ENCODE data around the gene EEF2K. TPM values are rescaled to one million over a fixed set of nuclear protein-coding genes. Genes with fewer than 3 reads are reported as not detected.

Gene EEF2K
- polyA plus RNA-seq, 4 donors, result 11.2 to 16.0 (median 14.6) TPM

- no peak for DNase-seq (ENCODE audit: low read depth in 4 of 4, low spot score in 3 of 4)
Observed at GRCh38 chr16:22313876-22314470, 107.9 kb downstream of the EEF2K start.

DNA sequence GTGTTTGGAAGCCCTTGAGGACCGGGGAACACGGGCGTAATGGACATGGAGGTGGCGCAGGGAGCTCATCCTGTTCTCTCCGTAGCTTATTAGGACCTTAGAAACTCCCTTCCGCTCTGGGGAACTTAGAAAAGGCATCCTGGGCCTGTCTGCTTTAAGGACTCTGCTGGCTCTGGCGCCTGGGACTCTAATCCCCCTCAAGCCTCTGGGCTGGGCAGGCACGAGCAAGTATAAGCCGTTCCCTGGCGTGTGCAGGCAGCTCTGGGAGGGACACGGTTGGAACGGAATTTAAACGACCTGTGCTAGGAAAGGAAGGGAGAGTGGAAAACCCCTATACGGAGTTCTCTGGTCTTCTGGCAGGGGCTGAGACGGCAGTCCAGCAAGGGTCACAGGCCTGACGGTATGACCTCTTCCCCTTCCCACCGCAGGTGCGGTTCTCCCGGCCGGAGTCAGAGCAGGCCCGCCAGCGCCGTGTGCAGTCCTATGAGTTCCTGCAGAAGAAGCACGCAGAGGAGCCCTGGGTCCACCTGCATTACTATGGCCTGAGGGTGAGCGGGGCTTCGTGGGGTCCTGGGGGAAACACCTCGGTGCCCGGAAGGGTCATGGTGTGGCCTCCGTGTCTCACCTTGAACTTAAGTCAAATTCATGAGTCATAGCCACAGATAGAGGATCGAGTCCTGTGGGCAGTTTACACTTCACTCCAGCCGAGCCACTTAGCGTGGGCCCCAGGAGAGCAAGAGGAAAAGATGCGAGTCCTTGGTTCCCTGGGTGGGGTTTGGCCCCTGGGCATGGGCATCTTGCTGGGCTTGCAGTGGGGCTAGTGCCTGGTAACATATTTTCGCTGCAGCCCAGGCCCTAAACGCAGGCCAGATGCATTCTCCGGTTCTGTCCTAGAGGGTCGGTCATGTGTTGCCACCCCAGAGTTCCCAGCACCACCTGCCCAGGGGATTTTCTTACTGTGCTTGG is 108.9 kb downstream of the EEF2K start:
- DNase-seq (ENCODE audit: low read depth in 4 of 4, low spot score in 3 of 4), result no peak

GRCh38 chr16:22315979-22316378 is 109.9 kb downstream of the EEF2K start:
- no peak for DNase-seq (ENCODE audit: low read depth in 4 of 4, low spot score in 3 of 4)

- no peak for DNase-seq (ENCODE audit: low read depth in 4 of 4, low spot score in 3 of 4)
Observed at GRCh38 chr16:22316411-22316811, 110.3 kb downstream of the EEF2K start.

DNA sequence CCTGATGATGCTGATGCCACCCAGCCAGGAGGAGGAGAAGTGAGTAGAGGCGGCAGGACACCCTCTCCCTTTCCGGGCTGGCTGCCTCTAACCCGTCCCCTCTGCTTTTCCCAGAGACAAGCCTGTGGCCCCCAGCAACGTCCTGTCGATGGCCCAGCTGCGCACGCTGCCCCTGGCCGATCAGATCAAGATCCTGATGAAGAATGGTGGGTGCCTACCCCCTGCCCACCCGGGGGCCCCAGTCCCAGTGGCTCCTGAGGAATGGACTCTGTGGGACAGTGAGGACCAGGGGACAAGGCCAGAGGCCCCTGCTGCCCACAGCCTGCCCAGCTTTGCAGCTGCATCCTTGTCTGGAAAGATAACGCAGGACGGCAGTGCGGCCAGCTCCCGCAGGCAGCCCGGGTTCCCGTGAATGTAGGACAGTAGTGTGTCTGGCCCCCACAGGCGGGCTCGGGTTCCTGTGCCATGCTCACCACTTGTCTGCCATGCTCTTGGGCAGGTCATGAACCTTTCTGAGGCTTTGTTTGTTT is 111.0 kb downstream of the EEF2K start:
- DNase-seq (ENCODE audit: low read depth in 4 of 4, low spot score in 3 of 4), result no peak

- no peak for DNase-seq (ENCODE audit: low read depth in 4 of 4, low spot score in 3 of 4)
Observed at GRCh38 chr16:22317625-22318024, 111.5 kb downstream of the EEF2K start.

DNA sequence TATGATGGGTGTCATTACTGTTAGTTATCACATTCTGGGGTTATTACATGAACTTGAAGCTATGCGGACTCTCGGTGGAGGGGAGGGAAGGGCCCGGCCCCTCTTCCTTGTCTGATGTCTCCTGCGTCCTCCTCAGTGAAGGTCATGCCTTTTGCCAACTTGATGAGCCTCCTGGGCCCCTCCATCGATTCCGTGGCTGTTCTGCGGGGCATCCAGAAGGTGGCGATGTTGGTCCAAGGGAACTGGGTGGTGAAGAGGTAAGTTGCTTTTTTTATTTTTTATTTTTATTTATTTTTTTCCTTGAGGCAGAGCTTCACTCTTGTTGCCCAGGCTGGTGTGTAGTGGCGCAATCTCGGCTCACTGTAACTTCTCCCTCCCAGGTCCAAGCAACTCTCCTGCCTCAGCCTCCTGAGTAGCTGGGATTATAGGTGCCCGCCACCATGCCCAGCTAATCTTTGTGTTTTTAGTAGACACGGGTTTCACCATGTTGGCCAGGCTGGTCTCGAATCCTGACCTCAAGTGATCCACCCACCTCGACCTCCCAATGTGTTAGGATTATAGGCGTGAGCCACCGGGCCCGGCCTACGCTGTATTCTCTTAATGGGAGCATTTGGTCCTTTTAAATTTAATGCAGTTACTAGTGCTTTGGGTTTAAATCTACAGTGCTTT is 112.7 kb downstream of the EEF2K start:
- DNase-seq (ENCODE audit: low read depth in 4 of 4, low spot score in 3 of 4), result no peak

DNA sequence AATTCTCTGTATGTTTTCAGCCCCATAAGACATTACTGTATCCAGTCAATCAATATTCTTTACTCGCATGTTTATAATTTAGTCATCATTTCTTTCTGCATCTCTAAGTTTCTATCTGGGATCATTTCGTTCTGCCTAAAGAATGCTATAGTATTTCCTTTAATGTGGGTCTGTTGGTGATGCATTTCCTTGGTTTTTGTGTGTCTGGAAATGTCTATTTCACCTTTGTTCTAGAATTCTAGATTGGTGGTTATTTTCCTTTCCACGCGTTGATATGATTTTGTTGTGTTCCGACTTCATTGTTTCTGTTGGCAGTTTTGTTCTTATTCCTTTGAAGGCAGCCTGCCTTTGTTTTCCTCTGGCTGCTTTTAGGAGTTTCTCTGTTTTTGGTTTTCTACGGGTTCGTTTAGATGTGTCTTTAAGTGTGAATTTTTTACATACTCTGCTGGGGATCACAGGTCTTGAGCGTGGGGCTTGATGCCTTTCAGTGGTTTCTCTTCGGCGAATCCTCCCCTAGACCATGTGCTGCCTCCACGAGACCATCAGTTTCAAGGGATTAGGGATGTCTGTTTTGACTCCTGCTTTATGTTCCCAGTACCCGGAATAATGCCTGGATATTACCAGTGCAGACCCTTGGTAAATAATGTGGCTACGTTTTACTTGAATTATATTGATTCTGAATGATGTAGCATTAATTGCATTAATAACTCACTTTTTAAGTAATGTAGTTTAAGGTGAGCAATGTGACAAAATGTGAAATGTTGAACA is 114.7 kb downstream of the EEF2K start:
- DNase-seq (ENCODE audit: low read depth in 4 of 4, low spot score in 3 of 4), result no peak

DNA sequence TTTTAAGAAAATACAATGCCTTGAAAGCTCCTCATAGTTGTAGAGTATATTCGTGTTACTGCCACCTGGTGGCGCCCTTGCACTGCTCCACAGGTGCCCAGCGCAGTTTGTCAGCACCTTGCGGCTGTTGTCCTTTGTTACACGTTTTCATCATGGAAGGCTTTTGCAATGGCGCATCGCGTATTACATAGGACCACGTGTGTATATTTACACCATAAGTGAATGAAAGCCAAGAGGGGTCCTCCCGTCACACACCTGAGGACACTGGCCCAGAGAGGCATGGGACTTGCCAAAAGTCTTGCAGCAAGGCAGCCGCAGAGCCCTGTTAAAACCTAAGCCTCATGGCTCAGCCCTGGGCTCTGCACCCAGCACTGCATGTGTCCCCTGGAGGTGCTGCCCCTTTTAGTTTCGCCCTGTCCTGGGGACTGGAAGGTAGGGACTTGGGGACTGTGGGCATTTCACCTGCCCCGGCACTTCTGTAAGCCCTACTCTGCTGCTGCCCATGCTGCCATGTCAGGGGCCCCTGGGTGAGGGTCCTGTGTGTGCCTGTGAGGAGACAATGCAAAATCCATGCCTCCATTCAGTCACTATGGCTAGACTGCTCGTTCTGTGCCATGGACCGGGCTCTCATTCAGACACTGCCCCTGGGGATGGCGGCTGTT is 115.4 kb downstream of the EEF2K start:
- peak; percentile 31 to 47 (median 36) for DNase-seq (ENCODE audit: low read depth in 4 of 4, low spot score in 3 of 4)

GRCh38 chr16:22322021-22322471 is 116.0 kb downstream of the EEF2K start:
- no peak for DNase-seq (ENCODE audit: low read depth in 4 of 4, low spot score in 3 of 4)

DNA sequence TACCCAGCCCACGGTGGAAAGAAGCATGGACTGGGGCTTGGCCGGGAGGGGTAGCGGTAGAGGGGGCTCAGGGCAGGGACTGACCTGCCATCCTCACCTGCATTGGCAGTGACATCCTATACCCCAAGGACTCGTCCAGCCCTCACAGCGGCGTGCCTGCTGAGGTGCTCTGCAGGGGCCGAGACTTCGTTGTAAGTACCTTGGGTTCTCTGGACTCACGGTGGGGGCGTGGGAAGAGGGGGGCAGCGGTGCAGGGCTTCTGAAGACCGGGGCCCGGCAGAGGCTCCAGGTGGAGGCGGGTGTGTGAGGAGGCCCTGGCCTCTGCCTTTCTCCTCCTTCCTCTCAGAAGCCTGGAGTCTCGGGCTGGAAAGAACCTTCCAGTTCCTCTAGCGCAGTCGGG is 116.7 kb downstream of the EEF2K start:
- no peak for DNase-seq (ENCODE audit: low read depth in 4 of 4, low spot score in 3 of 4)

GRCh38 chr16:22323173-22323958 is 117.3 kb downstream of the EEF2K start:
- no peak for DNase-seq (ENCODE audit: low read depth in 4 of 4, low spot score in 3 of 4)

GRCh38 chr16:22323959-22324786 is 118.1 kb downstream of the EEF2K start:
- DNase-seq (ENCODE audit: low read depth in 4 of 4, low spot score in 3 of 4), result no peak

DNA sequence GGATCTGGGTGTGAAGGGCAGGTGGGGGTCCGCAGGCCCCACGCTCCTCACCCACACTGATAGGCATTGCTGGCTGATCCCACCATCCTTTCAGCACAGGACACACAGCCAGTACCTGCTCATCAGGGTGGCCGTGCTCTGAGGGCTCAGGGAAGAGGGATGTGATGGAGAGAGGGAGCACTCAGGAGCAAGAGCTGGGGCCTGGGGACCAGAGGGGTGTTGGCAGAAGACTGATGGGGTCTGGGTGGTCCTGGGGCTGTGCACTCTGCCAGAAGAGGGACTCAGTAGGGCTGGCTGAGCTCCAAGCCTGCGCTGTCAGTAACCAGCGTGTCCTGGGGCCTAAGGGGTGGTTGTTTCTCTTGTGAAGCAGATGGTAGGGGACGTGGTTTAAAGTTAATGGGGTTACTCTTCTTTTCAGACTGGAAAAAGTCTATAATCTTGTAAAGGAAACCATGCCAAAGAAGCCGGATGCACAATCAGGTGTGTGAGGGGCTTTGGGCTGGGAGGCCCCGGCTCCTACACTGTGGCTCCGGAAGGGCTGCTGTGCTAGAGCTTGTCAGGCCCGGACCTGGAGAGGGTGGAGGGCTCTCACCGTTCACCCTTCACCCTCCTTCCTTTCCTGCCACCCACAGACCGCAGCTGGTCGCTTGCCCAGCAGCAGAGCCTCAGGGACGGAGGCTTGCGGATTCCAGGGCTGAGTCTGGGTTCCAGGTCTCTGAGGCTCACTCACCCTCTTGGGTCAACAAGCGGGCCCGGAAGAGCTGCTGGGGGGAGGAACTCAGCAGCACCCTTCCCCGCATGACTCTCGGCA is 118.9 kb downstream of the EEF2K start:
- DNase-seq (ENCODE audit: low read depth in 4 of 4, low spot score in 3 of 4), result no peak

DNA sequence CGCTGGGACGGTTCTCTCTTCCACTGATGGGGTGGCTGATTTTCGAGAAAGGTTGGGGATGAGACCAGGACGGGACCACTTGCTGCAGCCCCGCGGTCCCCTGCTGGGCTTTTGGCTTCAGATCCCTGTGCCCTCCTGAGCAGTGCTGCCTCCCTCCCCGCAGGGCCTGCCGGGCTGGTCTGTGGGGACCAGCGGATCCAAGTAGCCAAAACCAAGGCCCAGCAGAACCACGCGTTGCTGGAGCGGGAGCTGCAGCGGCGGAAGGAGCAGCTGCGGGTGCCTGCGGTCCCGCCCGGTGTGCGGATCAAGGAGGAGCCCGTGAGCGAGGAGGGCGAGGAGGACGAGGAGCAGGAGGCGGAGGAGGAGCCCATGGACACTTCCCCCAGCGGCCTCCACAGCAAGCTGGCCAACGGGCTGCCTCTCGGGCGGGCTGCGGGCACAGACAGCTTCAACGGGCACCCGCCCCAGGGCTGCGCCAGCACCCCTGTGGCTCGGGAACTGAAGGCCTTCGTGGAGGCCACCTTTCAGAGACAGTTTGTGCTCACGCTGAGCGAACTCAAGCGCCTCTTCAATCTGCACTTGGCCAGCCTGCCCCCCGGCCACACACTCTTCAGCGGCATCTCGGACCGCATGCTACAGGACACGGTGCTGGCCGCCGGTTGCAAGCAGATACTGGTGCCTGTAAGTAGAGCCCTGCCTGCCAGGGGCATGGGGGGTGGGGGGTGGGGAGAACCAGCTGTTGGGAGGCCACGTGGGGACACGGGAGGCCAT is 119.7 kb downstream of the EEF2K start:
- DNase-seq (ENCODE audit: low read depth in 4 of 4, low spot score in 3 of 4), result no peak

GRCh38 chr16:22326369-22326652 is 120.2 kb downstream of the EEF2K start:
- no peak for DNase-seq (ENCODE audit: low read depth in 4 of 4, low spot score in 3 of 4)

All from left renal pelvis (tissue), 4 donors.